Thyroid gland (tissue), 4 donors: ENCODE results near the gene B3GALT4. TPM values are rescaled to one million over a fixed set of nuclear protein-coding genes. Genes with fewer than 3 reads are reported as not detected.
A peak's percentile ranks its signal among the peaks of the same experiment; 100 is the strongest.

Source experiments
- DNase-seq, 2 donors: peaks; one replicate each; pipeline ENCODE4 v3.0.0-alpha.2; 2019
- H3K27ac ChIP-seq, 3 donors: fragments of 200-600 bp; sonication (generic); 1 replicate in 2 of 3; 2 replicates in 1 of 3; pipeline ENCODE4 v1.5.1; 2016 to 2019; ENCODE audit warnings: mild to moderate bottlenecking in 1 of 3, moderate library complexity in 1 of 3
- H3K27me3 ChIP-seq: fragments of 200-600 bp; sonication (generic); one replicate; pipeline ENCODE4 v1.5.1; 2019
- H3K36me3 ChIP-seq, 2 donors: fragments of 200-600 bp; sonication (generic); one replicate each; pipeline ENCODE4 v1.5.1; 2016 to 2019
- H3K4me1 ChIP-seq, 2 donors: fragments of 200-600 bp; sonication (generic); one replicate each; pipeline ENCODE4 v1.5.1; 2017 to 2019
- H3K4me3 ChIP-seq, 3 donors: fragments of 200-600 bp; sonication (generic); replicated peaks in 1 of 3; 1 replicate in 2 of 3; 2 replicates in 1 of 3; pipeline ENCODE4 v1.5.1; 2016; ENCODE audit warnings: mild to moderate bottlenecking in 1 of 3
- H3K9me3 ChIP-seq: fragments of 200-600 bp; sonication (generic); one replicate; pipeline ENCODE4 v1.5.1; 2017
- POLR2A ChIP-seq, 2 donors: fragments of 450-650 bp; IDR thresholded peaks; one replicate each; pipeline ENCODE4 v1.6.1; 2017; ENCODE audit warnings: antibody characterized with exemption in 2 of 2, mild to moderate bottlenecking in 2 of 2, moderate library complexity in 1 of 2
- WGBS, 2 donors: methylation state at CpG; one replicate each; pipeline ENCODE4 v1.1.5; 2017; 5-methylcytosine and 5-hydroxymethylcytosine counted together
- intact Hi-C: fragments of 100-400 bp; cut with DNase I; formaldehyde crosslinking; loops from one replicate; pipeline ENCODE4 v1.15.1; 2023
- total RNA-seq, 4 donors: library from RNA; depleted of rRNA; stranded (reverse); fragments of >200 nt; gene quantifications; one replicate each; pipeline ENCODE4 v1.2.3, GENCODE V29; 2016
- TF ChIP-seq, protein P1 (sequence below), 6 experiments: fragments of 200-600 bp in 3 of 6; fragments of 450-650 bp in 3 of 6; sonication (generic) in 3 of 6; IDR thresholded peaks; one replicate each; pipeline ENCODE4 v1.5.1; 2016 to 2019; ENCODE audit warnings: antibody characterized with exemption in 6 of 6, mild to moderate bottlenecking in 2 of 6, inconsistent platforms in 1 of 6, moderate library complexity in 1 of 6

The B3GALT4 gene
- total RNA-seq, 4 donors from 2014 or later = 10.5 to 19.8 (median 16.4) TPM

DNA sequence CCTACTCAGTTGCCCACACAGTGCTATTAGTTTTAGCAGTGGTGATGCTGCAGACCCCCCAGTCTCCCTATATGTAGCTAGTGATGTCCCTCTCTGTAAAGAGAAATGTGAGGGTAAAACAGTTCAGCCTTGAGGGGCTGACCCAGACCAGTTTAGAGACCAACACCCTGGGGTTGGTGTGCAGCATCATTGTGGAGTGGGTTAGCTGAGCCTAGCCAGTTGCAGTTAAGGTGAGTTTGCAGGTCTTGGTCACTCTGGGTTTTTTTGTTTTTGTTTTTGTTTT lies 401 bp upstream of the B3GALT4 start:
- no peaks in the 10 kb centered on the region for H3K27me3 ChIP-seq
- TF ChIP-seq, protein P1, sequence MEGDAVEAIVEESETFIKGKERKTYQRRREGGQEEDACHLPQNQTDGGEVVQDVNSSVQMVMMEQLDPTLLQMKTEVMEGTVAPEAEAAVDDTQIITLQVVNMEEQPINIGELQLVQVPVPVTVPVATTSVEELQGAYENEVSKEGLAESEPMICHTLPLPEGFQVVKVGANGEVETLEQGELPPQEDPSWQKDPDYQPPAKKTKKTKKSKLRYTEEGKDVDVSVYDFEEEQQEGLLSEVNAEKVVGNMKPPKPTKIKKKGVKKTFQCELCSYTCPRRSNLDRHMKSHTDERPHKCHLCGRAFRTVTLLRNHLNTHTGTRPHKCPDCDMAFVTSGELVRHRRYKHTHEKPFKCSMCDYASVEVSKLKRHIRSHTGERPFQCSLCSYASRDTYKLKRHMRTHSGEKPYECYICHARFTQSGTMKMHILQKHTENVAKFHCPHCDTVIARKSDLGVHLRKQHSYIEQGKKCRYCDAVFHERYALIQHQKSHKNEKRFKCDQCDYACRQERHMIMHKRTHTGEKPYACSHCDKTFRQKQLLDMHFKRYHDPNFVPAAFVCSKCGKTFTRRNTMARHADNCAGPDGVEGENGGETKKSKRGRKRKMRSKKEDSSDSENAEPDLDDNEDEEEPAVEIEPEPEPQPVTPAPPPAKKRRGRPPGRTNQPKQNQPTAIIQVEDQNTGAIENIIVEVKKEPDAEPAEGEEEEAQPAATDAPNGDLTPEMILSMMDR (IDR thresholded peaks at IDR 0.05) = no peak
- H3K4me1 ChIP-seq = peaks cover 28 to 45% of the 10 kb centered on the region in 2 donors
- H3K27ac ChIP-seq = peak overlapping the region; percentile 75 to 90 (median 87)
- intact Hi-C loops = no loop called here
- peak overlapping the region; percentile 57 to 90 (median 80) for H3K4me3 ChIP-seq
- DNase-seq = no peak
- no peaks in the 10 kb centered on the region for H3K9me3 ChIP-seq
- H3K36me3 ChIP-seq = peaks cover 21 to 29% of the 10 kb centered on the region in 2 donors

DNA sequence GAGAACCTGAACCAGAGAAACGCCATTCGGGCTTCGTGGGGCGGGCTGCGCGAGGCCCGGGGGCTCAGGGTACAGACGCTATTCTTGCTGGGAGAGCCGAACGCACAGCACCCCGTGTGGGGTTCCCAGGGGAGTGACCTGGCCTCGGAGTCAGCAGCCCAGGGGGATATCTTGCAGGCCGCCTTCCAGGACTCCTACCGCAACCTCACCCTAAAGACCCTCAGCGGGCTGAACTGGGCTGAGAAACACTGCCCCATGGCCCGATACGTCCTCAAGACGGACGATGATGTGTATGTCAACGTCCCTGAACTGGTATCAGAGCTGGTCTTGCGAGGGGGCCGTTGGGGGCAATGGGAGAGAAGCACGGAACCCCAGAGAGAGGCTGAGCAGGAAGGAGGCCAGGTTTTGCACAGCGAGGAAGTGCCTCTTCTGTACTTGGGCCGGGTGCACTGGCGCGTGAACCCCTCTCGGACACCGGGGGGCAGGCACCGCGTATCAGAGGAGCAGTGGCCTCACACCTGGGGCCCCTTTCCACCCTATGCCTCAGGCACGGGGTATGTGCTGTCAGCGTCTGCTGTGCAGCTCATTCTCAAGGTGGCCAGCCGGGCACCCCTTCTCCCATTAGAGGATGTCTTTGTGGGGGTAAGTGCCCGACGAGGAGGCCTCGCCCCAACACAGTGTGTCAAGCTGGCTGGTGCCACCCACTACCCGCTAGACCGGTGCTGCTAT lies 904 bp downstream of the B3GALT4 start:
- peaks cover 21 to 29% of the 10 kb centered on the region in 2 donors for H3K36me3 ChIP-seq
- no peak for TF ChIP-seq POLR2A (IDR thresholded peaks at IDR 0.05)
- TF ChIP-seq, protein P1 (IDR thresholded peaks at IDR 0.05) = no peak
- intact Hi-C loops = no loop called here
- no peaks in the 10 kb centered on the region for H3K27me3 ChIP-seq
- H3K9me3 ChIP-seq = no peaks in the 10 kb centered on the region
- peaks cover 22 to 39% of the 10 kb centered on the region in 2 donors for H3K4me1 ChIP-seq
- WGBS, 2 donors = 49% methylated on average over 20 to 29 of the region's 39 CpGs
- H3K4me3 ChIP-seq = peak overlapping the region; percentile 57 to 90 (median 80)
- H3K27ac ChIP-seq = peak overlapping the region; percentile 75 to 90 (median 87)
- no peak for DNase-seq

DNA sequence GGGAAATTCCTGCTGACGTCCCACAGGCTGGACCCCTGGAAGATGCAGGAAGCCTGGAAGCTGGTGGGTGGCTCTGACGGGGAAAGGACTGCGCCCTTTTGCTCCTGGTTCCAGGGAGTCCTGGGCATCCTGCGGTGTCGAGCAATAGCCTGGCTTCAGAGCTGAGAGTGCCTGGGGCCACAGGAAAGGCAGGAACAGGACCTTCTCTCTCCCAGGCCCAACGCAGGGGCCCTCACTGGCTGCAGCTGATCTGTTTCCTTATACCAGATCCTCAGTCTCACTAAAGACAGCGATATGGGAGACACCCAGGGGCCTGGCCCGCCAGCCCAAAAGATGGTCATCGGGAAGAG lies 1.4 kb downstream of the B3GALT4 start:
- TF ChIP-seq, protein P1 (IDR thresholded peaks at IDR 0.05) = no peak
- no peak for TF ChIP-seq POLR2A (IDR thresholded peaks at IDR 0.05)
- peaks cover 20 to 29% of the 10 kb centered on the region in 2 donors for H3K36me3 ChIP-seq
- H3K27ac ChIP-seq = no peak overlapping the region
- H3K27me3 ChIP-seq = no peaks in the 10 kb centered on the region
- peaks cover 17 to 34% of the 10 kb centered on the region in 2 donors for H3K4me1 ChIP-seq
- WGBS, 2 donors = 80 to 84% methylated on average over 9 of the region's 9 CpGs
- H3K9me3 ChIP-seq = no peaks in the 10 kb centered on the region
- H3K4me3 ChIP-seq = no peak overlapping the region
- DNase-seq = no peak
- intact Hi-C loops = no loop called here

DNA sequence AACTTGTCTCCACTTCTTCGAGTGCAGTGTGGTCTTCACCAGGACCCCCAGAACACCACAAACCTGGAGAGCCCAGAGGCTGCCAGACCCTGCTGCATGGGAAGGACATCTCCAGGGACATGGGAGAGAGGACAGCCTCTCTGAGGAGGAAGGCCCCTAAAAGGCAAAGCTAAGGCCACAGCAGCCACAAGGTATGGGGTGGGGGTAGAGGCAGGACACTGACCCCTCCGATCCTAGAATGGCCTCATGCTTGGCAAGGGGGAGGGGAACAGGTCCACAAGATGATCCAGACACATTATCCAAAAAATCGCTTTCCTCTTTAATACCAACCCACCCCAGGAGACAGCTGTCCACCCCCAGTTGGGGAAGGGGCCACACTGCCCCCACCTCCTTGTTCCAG lies 1.9 kb downstream of the B3GALT4 start:
- DNase-seq = no peak
- no peaks in the 10 kb centered on the region for H3K27me3 ChIP-seq
- no peaks in the 10 kb centered on the region for H3K9me3 ChIP-seq
- H3K27ac ChIP-seq = no peak overlapping the region
- H3K4me3 ChIP-seq = no peak overlapping the region
- intact Hi-C loops = no loop called here
- 89 to 94% methylated on average over 3 of the region's 3 CpGs for WGBS, 2 donors
- TF ChIP-seq, protein P1 (IDR thresholded peaks at IDR 0.05) = no peak
- TF ChIP-seq POLR2A (IDR thresholded peaks at IDR 0.05) = no peak
- H3K36me3 ChIP-seq = peaks cover 17 to 29% of the 10 kb centered on the region in 2 donors
- peaks cover 17 to 30% of the 10 kb centered on the region in 2 donors for H3K4me1 ChIP-seq

DNA sequence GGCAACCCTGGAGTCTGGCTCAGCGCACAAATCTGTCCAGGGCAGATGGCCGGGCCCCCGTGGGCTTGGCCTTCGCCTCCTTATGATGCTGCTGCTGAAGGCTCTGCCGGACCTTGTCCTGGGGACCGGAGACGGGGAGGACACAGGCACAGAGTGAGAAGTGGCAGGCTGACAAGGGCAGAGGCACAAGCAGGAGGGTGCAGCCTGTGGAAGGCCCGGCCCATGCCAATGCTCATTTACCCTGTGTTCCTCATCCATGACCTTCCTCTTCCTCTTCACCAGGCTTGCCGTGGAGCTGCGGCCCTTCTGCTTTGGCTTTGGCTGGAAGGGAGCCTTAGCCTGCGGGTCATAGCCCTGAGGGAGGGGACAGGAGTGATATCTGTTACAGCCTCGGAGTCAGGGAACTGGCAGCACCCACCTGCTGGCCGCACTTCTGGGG lies 2.4 kb downstream of the B3GALT4 start:
- TF ChIP-seq, protein P1 (IDR thresholded peaks at IDR 0.05) = no peak
- no peak for TF ChIP-seq POLR2A (IDR thresholded peaks at IDR 0.05)
- intact Hi-C loops = no loop called here
- no peak overlapping the region for H3K27ac ChIP-seq
- H3K36me3 ChIP-seq = peaks cover 14 to 28% of the 10 kb centered on the region in 2 donors
- no peak overlapping the region for H3K4me3 ChIP-seq
- H3K27me3 ChIP-seq = no peaks in the 10 kb centered on the region
- DNase-seq = no peak
- peaks cover 17 to 25% of the 10 kb centered on the region in 2 donors for H3K4me1 ChIP-seq
- no peaks in the 10 kb centered on the region for H3K9me3 ChIP-seq
- 86 to 90% methylated on average over 12 to 13 of the region's 13 CpGs for WGBS, 2 donors
